GM19099 (cell line): ENCODE results near the gene CLDN20.

Experiments
- POLR2A ChIP-seq: IDR thresholded peaks from 3 replicates; pipeline ENCODE4 v1.6.1; 2011; ENCODE audit warnings: low read depth; ENCODE audit not compliant: insufficient read length; ENCODE audit errors: extremely low read depth

CLDN20 gene

GRCh38 chr6:155259897-155260296, 3.9 kb upstream of the CLDN20 start:
- TF ChIP-seq POLR2A: no peak

GRCh38 chr6:155260686-155261085, 3.1 kb upstream of the CLDN20 start:
- no peak for TF ChIP-seq POLR2A

- no peak for TF ChIP-seq POLR2A
Observed at GRCh38 chr6:155261111-155261900, 2.5 kb upstream of the CLDN20 start.

GRCh38 chr6:155262655-155263054, 1.2 kb upstream of the CLDN20 start:
- TF ChIP-seq POLR2A: no peak

- no peak for TF ChIP-seq POLR2A
Observed at GRCh38 chr6:155264693-155265320, 994 bp downstream of the CLDN20 start.

GRCh38 chr6:155265843-155266535, 2.2 kb downstream of the CLDN20 start:
- TF ChIP-seq POLR2A: no peak

- TF ChIP-seq POLR2A: no peak
Observed at GRCh38 chr6:155267411-155267810, 3.6 kb downstream of the CLDN20 start.

- no peak for TF ChIP-seq POLR2A
Observed at GRCh38 chr6:155269765-155270164, 6.0 kb downstream of the CLDN20 start.

- TF ChIP-seq POLR2A: no peak
Observed at GRCh38 chr6:155270561-155271091, 6.8 kb downstream of the CLDN20 start.

- TF ChIP-seq POLR2A: no peak
Observed at GRCh38 chr6:155271145-155271544, 7.3 kb downstream of the CLDN20 start.

GRCh38 chr6:155272353-155273232, 8.8 kb downstream of the CLDN20 start:
- TF ChIP-seq POLR2A: no peak

- no peak for TF ChIP-seq POLR2A
Observed at GRCh38 chr6:155273431-155273830, 9.6 kb downstream of the CLDN20 start.

- TF ChIP-seq POLR2A: no peak
Observed at GRCh38 chr6:155274106-155274505, 10.3 kb downstream of the CLDN20 start.

GRCh38 chr6:155274533-155274932, 10.7 kb downstream of the CLDN20 start:
- no peak for TF ChIP-seq POLR2A
